K562 (cell line): ENCODE data around the gene SLC6A8. TPM values are rescaled to one million over a fixed set of nuclear protein-coding genes. Genes with fewer than 3 reads are reported as not detected.

Experiments used
- ARID3A ChIP-seq: IDR thresholded peaks from 2 replicates; pipeline ENCODE4 v1.6.1; 2012; ENCODE audit warnings: low read depth, low read length, improper control_type of control experiment, borderline replicate concordance
- CAMTA2 ChIP-seq: fragments of 250-450 bp; sonication (Bioruptor Pico); conservative IDR thresholded peaks from 2 replicates; pipeline ENCODE4 v1.5.1; 2022
- CHAMP1 ChIP-seq: fragments of 450-650 bp; IDR thresholded peaks from 2 replicates; pipeline ENCODE4 v1.6.1; 2016; ENCODE audit warnings: mild to moderate bottlenecking
- E2F1 ChIP-seq: sonication (generic); formaldehyde crosslinking; IDR thresholded peaks from 2 replicates; pipeline ENCODE4 v1.8.1; 2023; ENCODE audit warnings: mild to moderate bottlenecking, missing genetic modification reagents, moderate library complexity
- E2F3 ChIP-seq: fragments of 250-450 bp; sonication (Bioruptor Pico); IDR thresholded peaks from 2 replicates; pipeline ENCODE4 v1.4.0; 2020; ENCODE audit warnings: mild to moderate bottlenecking
- ESRRA ChIP-seq: fragments of 450-650 bp; IDR thresholded peaks from 2 replicates; pipeline ENCODE4 v1.6.1; 2014; ENCODE audit warnings: low read depth, mild to moderate bottlenecking, moderate library complexity, borderline replicate concordance
- GATAD2A ChIP-seq: fragments of 450-650 bp; IDR thresholded peaks from 2 replicates; pipeline ENCODE4 v1.6.1; 2017
- KDM2B ChIP-seq: fragments of 250-450 bp; sonication (Bioruptor Pico); IDR thresholded peaks from 2 replicates; pipeline ENCODE4 v1.8.0; 2021; ENCODE audit warnings: mild to moderate bottlenecking, moderate library complexity
- MAFG ChIP-seq: fragments of 450-650 bp; conservative IDR thresholded peaks from 2 replicates; pipeline ENCODE4 v1.6.1; 2016; ENCODE audit warnings: missing genetic modification characterization, missing compliant biosample characterization
- MECOM ChIP-seq: fragments of 250-450 bp; sonication (Bioruptor Pico); IDR thresholded peaks from 2 replicates; pipeline ENCODE4 v1.8.0; 2022; ENCODE audit warnings: inconsistent platforms
- PKNOX1 ChIP-seq: fragments of 450-650 bp; IDR thresholded peaks from 2 replicates; pipeline ENCODE4 v1.6.1; 2016
- POLR2B ChIP-seq: fragments of 450-650 bp; IDR thresholded peaks from 2 replicates; pipeline ENCODE4 v1.6.1; 2018; ENCODE audit warnings: low read depth; ENCODE audit not compliant: partially characterized antibody
- TRIM24 ChIP-seq, 2 experiments: fragments of 450-650 bp; IDR thresholded peaks; 2 replicates each; pipeline ENCODE4 v1.6.1; 2016
- ZNF12 ChIP-seq: sonication (generic); formaldehyde crosslinking; IDR thresholded peaks from 2 replicates; pipeline ENCODE4 v1.4.0; 2020; ENCODE audit warnings: mild to moderate bottlenecking, missing genetic modification reagents
- ZNF165 ChIP-seq: fragments of 250-450 bp; sonication (Bioruptor Pico); IDR thresholded peaks from 2 replicates; pipeline ENCODE4 v1.4.0; 2020; ENCODE audit warnings: borderline replicate concordance
- ZNF436 ChIP-seq: fragments of 250-450, 450-650 bp; sonication (Bioruptor Pico); formaldehyde crosslinking; IDR thresholded peaks from 2 replicates; pipeline ENCODE4 v1.7.0; 2020; ENCODE audit warnings: mild to moderate bottlenecking
- polyA plus RNA-seq, 8 experiments: library from polyadenylated mRNA; depleted of rRNA in 4 of 8; stranded (reverse) in 5 of 8; unstranded in 3 of 8; fragments of >200 nt; fragmentation: Nextera tagmentation in 2 of 8; fragmentation: Illumina TruSeq in 1 of 8; extraction: Ambion mirVana in 2 of 8; extraction: Trizol in 1 of 8; gene quantifications; 2 replicates each; pipeline versions ENCODE4 v1.2.1 to v1.2.3, GENCODE V29; 2011 to 2014; ENCODE audit warnings: inconsistent platforms in 1 of 8, missing spikeins in 1 of 8
- total RNA-seq, 7 experiments: library from RNA; depleted of rRNA in 6 of 7; stranded (reverse); fragments of >200 nt in 6 of 7; fragmentation: Illumina TruSeq in 2 of 7; extraction: Trizol in 2 of 7; gene quantifications; 2 replicates each; pipeline versions ENCODE4 v1.2.1 to v1.2.3, GENCODE V29; 2011 to 2021; ENCODE audit warnings: low replicate concordance in 1 of 7
- TF ChIP-seq, protein P1 (sequence below): fragments of 250-450 bp; sonication (Bioruptor Pico); IDR thresholded peaks from 2 replicates; pipeline ENCODE4 v1.8.0; 2021; ENCODE audit warnings: mild to moderate bottlenecking, moderate library complexity

SLC6A8 gene
- total and polyA plus RNA-seq, 9 of the 15 experiments (the other 6 are each of a cell fraction or from before 2014, with no cell fraction given): 0.68 to 144 (median 34.3) TPM

DNA sequence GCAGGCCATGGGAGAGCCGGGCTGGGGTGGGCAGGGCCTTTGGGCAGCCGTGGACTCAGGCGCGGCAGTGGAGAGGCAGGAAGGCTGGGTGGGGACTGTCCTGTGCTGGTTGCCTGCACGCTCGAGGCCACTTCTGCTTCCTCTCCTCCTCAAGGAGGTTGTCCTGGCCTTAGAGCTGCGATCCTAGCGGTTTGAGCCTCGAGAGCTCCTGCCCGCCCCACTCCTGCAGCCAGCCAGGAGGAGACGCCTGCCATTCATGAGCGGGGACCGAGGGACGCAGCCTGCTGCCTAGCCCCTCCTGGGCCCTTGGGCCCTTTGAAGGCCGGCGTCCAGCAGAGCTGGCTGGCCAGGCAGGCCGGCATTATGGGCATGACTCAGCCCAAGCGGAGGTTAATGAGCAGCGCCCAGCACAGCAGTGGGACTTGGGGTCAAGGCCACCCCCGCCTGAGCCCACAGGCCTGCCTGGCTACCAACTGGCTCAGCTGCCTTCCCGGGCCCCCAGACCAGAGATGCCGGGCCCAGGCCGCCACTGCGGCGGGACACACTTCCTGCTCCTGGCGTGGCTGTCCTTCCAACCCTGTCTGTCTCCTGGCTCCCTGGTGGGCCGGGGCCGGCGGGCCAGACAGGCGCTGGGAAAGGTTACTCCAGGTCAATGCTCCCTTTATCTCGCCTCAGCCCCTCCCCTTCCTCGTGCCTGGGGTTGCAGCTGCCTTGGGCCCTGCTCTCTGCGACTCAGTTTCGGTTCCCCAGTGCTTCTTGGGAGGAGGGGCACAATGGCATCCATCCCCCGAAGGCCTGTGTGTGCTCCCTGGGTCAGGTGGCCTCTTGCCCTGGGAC, 38.8 kb downstream of the SLC6A8 start (continued):
- TF ChIP-seq TRIM24 (IDR thresholded peaks at IDR 0.05) (no peak), ARID3A (no peak), ZNF12 (CRISPR knock-in tag) (no peak), PKNOX1 (peak; percentile 36; the same call in 1 of the 2 replicates), CHAMP1 (no peak), KDM2B (CRISPR knock-in tag) (no peak), ESRRA (peak; percentile 65), ZNF436 (CRISPR knock-in tag) (no peak), E2F1 (CRISPR knock-in tag) (no peak), GATAD2A (no peak), POLR2B (no peak), MECOM (CRISPR knock-in tag) (no peak), ZNF165 (CRISPR knock-in tag) (no peak), CAMTA2 (no peak), MAFG (tag) (peak; percentile 42; the same call in 1 of the 2 replicates), E2F3 (CRISPR knock-in tag) (no peak)
- TF ChIP-seq, protein P1, sequence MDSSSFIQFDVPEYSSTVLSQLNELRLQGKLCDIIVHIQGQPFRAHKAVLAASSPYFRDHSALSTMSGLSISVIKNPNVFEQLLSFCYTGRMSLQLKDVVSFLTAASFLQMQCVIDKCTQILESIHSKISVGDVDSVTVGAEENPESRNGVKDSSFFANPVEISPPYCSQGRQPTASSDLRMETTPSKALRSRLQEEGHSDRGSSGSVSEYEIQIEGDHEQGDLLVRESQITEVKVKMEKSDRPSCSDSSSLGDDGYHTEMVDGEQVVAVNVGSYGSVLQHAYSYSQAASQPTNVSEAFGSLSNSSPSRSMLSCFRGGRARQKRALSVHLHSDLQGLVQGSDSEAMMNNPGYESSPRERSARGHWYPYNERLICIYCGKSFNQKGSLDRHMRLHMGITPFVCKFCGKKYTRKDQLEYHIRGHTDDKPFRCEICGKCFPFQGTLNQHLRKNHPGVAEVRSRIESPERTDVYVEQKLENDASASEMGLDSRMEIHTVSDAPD (CRISPR knock-in tag): no peak
